NCI-H345 treated with DMSO at 0.1 percent for 48 hours (cell line): ENCODE measurements around the gene FBXO30.

Experiments
- DNase-seq: peaks from one replicate; lab custom pipeline; 2025; ENCODE audit not compliant: unreplicated experiment; lab: John Stamatoyannopoulos, UW

FBXO30 gene

DNA sequence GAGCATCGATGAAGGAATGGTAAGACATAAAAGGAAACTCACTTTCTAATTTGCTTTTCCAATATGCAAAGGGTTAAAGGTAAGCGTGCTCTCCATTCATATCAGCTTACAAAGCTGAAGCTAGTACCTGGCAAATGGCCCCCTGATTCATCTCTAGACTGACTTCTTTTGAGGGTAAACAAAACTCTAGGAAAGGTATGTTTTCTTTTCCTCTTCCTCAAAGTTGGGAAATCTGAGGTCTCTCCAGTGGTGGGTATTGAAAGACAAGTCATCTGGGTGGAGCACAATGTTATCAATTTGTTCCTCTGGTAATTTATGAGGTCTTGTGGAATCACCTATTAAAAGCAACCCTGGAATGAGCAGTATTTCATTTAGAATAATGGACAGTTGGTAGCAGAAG, 7.9 kb upstream of the FBXO30 start:
- no peak for DNase-seq

DNA sequence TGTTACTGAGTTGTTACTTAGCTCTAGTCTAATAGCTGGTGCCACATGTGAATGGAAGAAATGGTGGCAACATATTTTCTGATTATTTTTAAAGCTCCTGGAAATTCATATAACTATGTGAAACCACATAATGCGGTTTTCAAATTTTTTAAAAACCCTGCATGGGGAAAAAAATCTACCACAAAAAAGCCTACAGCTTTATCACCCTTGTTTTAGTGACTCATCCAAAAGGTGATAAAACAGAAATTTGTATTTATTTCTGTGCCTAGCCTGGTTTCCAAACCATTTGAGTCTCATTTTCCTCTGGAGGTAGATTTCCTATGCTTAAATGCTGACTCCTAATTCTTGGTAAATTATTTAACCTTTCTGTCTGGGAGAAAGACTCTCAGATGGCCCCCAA, 5.4 kb upstream of the FBXO30 start:
- DNase-seq, result no peak

DNA sequence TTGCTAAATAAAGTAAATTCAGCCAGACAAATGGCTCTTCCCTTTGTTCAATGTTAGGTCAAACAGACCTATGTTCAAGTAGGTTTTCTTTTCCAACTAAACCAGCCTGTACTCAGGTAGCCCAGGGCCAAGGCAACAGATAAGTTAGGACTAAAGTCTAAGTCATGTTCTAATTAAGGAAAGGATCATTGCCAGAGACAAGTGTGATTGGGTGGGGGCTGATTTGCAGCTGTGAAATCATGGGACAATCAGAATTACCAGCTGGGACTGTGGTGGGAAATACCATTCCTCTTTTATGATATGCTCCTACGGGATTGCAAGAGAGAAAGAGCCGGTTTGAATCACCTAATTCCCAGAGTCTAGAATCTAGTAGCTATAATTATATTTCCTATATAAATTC, 4.2 kb upstream of the FBXO30 start:
- no peak for DNase-seq

DNA sequence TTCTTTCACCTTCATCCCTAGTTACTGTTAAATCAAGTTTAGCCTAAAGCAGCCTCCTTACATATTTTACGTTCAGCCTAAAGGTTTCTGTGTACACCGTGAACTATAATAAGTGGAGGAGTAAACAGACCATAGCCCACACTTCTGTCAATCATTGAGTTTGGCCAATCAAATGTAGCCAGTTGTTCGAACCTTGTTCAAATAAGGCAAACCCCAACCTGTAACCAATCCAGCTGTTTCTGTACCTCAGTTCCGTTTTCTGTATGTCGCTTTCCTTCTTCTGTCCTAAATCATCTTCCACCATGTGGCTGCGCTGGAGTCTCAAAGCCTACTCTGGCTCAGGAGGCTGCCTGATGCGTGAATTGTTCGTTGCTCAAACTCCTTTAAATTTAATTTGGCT, 1.8 kb upstream of the FBXO30 start:
- DNase-seq, result no peak

DNA sequence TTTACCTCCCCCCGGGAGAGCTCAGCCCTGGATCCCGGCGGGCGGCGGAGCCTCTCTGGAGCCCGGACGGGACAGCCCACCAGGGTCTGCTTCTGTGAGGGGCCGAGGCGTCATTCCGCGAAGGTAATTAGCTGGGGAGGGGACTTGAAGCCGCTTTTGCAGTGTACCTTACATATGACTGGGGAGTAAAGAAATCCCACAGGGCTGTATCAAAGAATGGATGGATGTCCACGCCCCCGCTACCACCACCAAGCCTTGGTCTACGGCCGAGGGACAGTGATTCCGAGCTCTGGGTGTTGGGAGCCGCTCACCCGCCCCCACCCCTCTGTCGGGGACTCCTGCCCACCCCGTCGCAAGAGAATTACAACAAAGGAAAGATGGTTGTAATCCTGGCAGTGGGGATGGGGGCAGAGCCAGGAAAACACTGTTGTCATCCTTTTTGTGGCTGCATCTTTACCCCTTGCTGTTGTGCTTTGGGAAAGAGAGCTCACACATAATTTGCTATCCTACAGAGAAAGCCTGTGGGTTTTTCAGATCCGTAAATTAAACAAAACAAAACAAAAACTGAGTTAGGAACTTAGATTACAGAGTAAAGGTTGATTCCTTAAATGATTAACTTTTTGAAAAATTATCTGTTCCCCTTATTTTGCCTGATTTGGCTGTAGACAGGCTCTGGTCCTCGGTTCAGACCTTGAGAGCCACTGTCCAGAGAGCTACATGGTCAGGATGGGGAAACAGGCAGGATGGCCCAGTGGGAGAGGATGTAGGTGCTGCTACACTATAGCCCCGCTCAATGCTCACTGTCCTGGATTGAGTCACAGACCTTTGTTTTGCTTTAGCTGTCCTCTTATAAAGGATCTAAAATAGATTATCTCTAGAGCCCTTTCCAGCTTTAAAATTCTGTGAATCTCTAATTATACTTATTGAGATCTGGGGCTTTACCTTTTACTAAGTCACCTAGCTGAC, 997 bp upstream of the FBXO30 start:
- DNase-seq, result peak; percentile 36

DNA sequence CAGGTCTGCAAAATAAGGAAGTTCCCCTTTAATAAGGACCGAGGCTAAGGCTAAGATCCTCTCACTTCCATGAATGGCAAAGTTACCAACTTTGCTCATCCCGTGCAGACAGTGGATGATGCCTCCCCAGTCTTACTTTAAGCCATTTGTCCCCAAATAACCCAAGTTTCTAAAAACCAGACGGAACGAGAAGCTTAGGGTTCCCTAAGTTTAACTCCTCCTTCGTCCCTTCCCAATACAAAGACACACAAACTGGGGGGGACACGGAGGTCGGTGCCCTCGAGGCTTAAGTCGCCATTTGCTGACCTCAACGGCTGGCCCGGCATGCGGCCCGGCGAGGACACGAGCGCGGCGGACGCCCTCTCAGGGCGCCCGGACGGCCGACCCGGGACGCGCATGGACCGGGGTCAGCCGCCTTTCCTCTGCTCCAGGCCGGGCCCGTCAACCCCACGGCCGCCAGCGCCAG, 527 bp downstream of the FBXO30 start:
- DNase-seq, result peak; percentile 25

DNA sequence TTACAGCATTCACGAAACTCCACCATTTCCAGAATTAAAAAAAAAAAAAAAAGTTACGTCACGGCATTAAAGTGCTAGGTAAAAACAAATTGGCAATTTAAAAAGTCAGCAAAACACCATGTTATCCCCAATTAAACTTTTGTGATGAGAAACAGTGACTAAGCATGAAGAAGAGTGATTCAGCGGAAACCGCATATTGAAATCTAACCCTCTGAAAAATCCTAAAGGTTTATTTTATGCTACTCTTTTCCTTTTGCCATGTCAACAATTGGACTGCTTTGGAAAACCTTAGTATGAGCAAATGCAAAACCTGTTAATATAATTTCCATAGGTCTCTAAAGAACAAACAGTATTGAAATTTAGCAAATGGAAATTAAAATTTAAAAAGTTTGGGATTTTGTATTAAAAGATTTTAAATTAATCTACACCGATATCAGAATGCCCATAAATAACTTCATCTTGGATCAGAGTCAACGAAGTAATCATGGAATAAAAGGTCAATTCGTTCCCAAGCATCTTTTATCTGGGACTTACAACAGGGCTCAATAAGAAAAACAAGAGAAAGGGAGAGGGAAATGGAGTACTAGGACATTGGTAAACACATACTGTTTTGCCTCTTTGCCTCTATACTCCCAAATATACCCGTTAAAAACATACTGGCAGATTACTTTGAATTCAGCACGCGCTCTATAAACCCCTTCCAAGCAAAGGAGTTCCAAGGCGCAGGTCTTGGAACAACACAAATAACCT, 1.1 kb downstream of the FBXO30 start:
- no peak for DNase-seq

DNA sequence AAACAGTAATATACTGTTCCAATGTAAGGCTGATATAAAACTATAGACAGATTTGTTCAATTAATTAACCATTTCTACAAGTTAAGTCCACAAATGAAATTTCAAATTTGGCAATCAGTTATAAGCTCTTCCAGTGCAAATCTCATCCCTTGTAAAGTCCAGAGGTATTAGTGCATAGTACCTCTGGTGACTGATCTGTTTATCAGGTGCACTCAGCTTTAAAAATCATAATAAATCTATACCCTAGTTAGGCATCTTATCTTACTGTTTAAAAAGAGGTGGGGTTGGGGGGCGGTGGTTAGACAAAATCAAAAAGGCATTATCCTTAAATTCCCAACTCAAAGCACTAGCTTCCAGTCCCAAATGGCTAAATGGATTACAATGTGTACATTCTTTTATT, 2.9 kb downstream of the FBXO30 start:
- no peak for DNase-seq

DNA sequence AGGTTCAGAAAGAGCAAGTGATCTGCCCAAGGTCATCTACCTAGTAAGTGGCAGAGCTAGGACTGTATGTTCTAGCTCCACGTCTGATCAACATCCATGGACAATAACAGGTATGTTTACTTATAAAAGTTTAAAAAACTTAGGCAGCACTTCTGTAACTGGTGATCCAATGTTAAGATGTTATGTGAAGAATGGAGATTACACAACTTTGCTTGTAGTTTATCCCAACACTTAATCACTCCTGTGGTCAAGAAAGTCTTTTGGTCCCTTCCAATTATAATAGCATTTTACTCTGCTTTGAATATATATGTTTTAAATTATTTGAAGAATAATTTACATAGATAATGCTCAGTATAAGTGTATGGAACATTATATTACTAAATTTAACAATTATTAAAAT, 4.8 kb downstream of the FBXO30 start:
- DNase-seq, result no peak

DNA sequence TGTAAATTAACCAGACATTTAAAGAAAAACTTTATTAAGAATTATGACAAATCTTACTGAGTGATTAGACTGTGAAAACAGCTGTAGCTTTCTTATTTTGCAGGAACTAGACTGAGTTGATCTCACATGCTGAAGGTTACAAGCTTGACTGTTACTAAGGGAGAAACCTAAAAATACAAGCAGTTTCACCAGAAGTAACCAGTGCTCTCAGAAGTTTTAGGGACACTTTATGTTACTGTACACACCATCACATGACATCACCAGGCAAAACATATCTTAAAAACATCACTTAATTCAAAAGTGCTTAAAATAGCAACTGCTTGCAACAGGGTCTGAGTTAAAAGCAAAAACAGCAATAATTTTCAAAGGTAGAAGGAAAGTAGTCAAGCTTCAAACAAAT, 5.4 kb downstream of the FBXO30 start:
- no peak for DNase-seq

DNA sequence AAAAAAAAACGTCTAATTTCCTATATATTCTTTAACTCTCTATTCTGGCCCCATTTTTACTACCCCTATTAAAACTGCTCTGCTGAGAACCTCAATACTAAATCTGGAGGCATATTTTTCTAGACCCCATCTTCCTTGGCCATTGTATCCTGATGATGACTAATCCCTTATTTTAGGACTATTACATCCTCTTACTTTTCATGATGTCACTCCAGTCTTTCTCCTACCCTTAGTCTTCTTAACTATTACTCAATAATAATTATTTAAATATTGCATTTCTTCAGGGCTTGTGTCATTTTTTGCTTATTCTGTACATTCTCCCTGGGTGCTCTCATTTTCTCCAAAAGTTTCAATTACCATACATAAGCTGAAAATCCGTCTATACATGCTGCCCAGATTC, 6.4 kb downstream of the FBXO30 start:
- no peak for DNase-seq

DNA sequence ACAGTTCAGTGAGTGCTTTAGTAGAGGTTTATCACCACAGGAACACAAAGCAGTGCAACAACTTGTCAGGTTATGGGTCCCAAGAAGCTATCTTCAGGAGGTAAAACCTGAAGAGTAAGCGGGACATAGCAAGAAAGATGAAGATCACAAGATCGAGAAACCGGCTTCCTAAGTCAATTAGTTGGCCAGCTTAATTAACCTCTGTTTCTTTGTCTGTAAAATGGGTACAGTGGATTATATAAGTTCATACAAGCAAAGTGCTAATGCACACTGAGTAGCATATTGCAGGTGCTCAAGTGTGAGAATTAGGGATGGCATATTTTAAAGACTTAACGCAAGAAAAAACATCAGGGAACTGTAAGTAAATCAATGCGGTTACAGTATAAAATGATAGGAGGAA, 12.5 kb downstream of the FBXO30 start:
- DNase-seq, result no peak

DNA sequence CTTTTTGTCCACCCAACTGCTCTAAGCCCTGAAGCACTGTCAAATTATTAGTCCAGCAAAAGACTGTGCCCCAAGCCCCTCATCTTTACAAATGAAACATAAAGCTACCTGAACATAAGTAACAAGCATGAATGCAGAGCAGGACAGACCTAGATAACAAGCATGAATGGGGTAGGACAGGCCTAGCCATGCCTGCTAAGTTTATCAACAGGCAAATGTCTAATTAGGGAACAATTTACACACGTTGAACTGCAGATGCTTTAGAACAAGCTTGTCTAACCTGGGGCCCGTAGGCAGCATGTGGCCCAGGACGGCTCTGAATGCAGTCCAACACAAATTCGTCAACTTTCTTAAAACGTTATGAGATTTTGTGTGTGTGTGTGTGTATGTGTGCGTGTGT, 13.6 kb downstream of the FBXO30 start:
- no peak for DNase-seq

DNA sequence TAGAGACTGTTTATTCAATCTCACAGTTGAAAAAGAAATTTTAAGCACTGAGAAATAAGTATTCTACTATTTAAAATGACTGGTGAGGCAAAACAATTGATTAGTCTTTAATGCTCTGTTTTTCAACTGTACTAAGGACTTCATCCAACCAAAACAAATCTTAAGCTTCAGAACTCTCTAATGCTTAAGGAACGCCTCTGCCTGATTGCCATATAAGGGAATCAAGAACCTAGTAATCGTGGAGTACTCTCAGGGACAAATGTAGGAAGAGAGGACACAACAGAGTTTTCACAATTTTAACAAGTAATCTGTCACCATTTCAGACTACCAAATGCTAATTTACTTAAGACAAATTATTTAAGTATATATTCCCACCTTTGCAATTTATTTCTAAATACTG, 16.1 kb downstream of the FBXO30 start:
- no peak for DNase-seq

DNA sequence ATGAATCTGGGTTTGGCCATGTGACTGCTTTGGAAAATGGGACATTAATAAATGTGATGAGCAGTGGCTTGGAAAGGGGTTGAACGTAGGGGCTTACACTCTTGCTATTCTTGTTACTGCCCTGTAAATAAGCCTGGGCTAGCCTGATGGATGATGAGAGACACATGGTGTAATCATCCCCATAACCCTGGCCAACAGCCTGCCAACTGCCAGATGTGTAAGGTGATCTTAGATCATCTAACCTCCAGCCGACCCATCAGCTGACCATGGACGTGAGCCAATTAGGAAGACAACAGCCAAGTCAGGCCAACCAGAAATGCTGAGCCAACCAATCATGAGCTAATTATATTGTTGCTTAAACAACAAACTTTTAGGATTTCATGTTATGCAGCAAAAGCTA, 25.2 kb downstream of the FBXO30 start:
- DNase-seq, result no peak

DNA sequence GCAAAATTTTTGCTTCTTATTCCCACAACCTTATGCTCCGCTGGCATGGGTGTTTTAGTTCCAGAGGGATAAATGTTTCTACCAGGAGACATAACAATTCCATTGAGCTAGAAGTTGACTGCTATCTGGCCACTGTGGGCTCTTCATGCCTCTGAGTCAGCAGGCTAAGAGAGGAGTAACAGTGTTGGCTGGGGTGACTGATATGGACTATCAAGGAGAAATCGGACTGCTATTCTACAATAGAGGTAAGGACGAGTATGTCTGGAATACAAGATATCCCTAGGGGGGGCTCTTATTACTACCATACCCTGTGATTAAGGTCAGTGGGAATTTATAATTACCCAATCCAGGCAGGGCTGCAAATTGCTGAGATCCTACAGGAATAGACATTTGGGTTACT, 26.9 kb downstream of the FBXO30 start:
- no peak for DNase-seq

DNA sequence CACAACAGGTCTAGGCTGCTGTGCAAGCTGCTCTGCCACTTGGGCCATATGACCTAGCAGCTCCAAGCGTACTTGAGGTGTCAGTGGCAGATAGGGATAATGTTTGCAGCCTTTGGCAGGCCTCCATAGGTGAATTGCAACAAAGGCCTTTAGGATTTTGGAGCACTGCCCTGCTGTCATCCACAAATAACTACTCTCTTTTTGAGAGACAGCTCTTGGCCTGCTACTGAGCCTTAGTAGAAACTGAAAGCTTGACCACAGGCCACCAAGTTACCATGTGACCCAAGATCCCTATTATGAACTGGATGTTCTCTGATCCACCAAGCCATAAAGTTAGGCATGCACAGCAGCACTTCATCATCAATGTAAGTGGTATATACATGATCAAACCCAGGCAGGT, 29.9 kb downstream of the FBXO30 start:
- DNase-seq, result no peak

DNA sequence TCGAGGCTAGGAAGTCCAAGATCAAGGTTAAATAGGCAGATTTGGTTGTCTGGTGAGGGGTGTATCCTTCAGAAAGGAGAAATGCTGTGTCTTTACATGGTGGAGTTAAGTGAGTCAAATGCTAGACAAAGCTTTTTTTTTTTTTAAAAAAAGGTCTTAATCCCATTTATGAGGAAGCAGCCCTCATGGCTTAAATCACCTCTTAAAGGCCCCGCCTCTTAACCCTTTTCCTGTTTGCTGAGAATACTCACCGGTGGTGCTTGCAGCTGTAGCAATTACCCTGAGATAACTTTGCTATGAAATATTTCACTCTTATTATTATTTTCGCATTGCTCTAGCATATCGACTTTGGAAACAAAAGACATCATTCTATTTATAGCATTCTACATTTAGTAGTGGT, 30.8 kb downstream of the FBXO30 start:
- no peak for DNase-seq

DNA sequence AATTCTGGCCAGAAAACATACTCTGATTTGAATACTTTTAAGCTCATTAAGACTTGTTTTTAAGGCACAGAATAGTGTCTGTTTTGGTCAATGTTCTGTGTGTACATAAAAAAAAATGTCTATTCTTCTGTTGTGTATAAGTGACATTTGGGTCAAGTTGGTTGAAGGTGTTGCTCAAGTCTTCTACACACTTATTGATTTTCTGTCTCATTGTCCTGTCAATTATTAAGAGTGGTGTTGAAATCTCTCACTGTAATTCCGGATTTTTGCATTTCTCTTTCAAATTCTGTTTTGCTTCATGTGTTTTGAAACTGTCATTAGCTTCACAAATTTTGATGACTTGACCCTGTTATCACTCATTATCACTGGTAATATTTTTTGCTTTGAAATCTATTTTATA, 41.7 kb downstream of the FBXO30 start:
- DNase-seq, result no peak

DNA sequence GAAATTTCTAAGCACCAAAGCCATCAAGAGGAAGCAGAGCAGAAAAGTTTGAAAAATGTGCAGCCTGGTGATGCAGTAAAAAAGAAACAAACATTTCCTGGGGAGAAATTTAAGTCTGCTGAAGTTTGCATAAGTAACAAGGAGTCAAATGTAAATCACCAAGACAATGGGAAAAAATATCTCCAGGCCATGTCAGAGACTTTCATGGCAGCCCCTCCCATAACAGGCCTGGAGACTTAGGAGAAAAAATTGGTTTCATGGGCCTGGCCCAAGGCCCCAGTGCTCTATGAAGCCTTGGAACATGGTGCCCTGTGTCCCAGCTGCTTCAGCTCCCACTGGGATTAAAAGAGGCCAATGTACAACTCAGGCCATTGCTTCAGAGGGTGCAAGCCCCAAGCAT, 49.1 kb downstream of the FBXO30 start:
- DNase-seq, result no peak

DNA sequence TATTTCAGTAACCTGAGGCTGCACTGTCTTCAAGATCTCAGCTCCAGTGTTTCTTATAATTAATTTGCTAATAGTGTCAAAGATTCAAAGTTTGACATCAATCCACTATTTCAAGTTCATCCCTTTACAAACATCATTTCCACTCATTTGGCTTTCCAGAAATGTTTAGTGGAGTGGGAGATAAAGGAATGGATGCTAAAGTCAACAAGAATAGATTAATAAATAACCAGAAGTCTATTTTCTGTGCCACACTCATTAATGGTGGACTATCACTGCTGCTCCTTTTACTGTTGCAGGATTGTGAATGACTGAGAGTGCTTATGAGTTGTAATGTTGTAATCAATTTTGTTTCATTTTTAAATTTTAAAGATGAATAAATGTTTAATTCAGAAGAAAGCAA, 50.9 kb downstream of the FBXO30 start:
- DNase-seq, result no peak

DNA sequence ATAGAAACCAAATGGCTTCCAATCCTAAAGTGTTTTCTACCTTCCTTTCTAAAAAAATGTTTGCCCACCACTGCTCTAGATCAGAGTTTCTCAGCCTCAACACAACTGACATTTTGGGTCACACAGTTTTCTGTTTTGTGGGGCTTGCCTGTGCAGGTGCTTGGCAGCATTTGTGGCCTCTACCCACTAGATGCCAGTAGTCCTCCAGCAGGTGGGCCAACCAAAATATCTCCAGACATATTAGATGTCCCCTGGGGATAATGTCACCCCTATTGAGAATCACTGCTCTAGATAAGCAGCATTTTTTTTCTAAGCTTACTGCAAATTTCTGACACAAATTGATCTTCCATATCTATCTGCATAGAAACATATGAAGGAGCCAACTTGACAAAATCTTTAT, 53.0 kb downstream of the FBXO30 start:
- no peak for DNase-seq
